ENCODE data around the gene POU2F2.
"Not testable (repeated sequence)": the region's sequence is repeated elsewhere in the genome, so short reads cannot be mapped to it uniquely, and the experiment has no call there.

The POU2F2 gene

GRCh38 chr19:42124386-42124901 lies 7.8 kb downstream of the POU2F2 start:
- no peak for DNase-seq

GRCh38 chr19:42123765-42124164 lies 8.5 kb downstream of the POU2F2 start:
- DNase-seq, result no peak

DNA sequence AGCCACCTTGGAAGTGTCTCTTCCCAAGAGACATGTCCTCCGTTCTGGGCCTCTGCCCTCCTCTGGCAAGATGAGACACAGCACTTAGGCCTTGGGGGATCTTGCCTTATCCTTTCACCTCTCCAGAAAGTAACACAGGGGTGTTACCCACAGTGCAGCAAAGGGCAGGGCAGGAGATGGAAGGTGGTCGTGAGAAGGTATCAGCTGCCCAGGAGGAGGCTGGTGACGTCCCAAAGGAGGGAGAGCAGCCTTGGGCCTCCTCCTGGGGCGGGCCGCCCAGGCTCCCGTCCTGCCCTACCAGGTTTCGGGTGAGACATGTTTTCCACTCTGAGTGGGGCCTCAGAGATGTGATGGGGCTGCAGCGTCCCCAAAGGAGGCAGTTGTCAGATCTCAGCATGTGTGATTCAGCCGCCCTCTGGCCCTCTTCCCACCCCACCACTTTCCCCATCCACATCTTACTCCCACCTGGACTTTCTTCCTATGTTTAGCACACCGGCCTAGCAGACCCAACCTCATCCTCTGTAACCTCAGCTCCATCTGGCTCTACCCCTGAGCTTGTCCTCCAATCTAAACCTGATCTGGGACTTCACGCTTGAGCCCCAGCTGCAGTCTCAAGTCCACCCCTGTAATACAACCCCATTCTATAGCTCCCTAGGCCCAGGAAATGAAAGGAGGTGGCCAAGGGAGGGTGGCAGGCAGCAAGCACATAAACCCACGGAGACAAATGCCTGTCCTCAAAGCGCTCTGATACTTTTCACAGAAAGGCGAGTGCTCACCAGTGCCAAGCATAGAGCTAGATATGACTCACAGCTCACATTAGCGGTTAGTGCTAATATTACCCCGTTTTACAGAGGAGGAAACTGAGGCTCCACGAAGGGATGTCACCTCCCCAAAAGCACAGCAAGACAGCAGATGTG lies 9.3 kb downstream of the POU2F2 start:
- no peak for DNase-seq

- DNase-seq, result peak; percentile 93
These were observed 10.6 kb downstream of the POU2F2 start for GRCh38 chr19:42121656-42122069.

DNA sequence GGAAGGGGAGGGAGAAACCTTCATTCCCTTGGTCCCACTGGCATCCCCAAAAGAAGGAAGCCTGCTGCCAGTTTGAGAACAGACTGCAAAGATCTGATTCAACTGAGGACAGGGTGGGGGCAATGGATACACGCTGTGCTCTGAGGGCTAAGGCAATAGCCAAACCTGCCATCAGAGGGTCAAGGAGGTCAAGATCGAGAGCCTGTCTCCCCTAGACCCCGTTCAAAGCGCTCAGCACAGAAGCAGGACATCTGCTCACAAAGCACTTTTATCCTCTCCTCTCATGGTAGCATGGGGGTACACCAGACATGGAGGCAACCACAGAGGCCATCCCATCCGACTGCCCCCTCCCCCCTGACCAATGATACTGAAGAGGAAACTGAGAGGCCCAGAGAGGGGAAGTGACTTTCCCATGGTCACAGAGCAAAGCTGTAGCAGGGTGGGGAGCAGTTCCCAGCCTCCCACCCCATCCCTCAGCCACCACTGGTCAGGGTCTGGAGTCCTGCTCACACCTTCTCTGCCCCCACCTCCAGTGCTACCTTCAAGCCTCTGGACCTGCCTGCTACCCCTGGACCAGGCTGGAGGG lies 11.1 kb downstream of the POU2F2 start:
- no peak for DNase-seq

GRCh38 chr19:42120276-42120980 lies 11.8 kb downstream of the POU2F2 start:
- no peak for DNase-seq

DNA sequence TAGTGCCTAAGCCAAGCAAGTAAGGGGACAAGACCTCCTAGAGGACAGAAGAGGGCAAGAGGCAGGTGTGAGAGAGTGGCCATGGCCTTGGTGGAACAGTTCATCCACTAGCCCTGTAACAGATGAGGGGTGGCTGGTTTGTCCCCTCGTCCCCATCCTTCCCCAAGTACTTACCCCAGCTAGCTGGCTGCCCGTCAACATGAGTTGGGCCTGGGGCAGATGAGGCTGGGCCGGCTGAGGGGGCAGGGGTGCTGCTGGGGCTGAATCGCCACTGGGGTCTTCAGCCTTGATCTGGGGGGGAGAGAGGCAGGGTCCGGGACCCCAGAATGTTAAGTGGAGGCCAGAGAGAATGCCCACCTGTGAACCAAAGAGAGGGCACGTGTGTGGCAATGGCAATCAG lies 15.2 kb downstream of the POU2F2 start:
- no peak for DNase-seq

DNA sequence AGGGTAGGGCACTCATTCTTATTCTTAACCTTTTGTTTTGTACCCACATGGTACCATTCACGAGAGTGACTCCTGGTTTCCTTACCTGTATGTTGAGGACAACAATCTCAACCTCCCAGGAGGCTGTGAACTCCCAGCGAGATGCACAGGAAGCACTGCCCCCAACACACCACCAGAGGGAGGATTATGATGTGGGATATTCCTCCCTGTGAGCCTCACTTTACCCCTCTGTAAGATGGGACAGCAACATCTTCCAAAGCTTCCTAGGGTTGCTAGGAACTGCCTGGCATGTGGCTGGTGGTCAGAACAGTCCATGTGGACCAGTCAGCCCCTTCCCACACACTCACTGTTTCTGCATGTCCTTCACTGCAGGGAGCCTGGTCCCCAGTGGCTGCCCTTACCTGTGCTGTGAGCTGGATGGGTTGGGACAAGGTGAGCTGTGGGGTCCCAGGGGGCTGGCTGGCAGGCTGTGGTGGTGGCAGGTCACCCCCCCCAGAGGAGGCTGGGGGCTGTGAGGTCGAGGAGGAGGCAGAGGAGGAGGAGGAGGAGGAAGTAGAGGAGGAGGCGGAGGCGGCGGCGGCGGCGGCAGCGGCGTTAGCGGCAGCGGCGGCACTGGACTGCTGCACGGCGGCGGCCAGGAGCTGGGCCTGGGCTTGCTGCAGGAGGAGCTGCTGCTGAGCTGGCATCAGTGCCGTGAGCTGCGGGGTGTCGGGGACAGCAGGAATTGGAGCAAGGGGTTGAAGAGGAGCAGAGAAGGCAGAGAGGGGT lies 15.8 kb downstream of the POU2F2 start:
- no peak for DNase-seq

- DNase-seq, result no peak
These were observed 16.5 kb downstream of the POU2F2 start for GRCh38 chr19:42115705-42116104.

DNA sequence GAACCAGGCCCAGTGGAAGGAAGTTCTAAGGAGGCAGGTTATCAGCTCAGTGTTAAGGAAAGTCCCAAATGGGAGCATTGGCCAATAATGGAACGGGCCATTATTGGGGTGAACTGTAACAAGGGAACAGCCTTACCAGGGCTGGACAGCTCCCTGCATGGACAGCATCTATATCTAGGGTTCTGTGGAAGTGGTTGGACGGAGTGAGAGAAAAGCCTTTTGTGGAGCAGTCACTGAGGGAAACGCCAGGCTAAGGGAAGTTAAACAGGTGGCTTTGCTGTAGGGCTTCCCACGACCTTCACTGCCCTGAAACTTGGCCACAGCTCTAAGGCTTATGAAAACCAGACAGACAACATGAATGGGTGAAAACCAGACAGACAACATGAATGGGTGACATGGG lies 17.0 kb downstream of the POU2F2 start:
- peak; percentile 27 for DNase-seq

- no peak for DNase-seq
These were observed 17.8 kb downstream of the POU2F2 start for GRCh38 chr19:42114412-42114811.

GRCh38 chr19:42113641-42114348 lies 18.5 kb downstream of the POU2F2 start:
- peak; percentile 97 for DNase-seq

DNA sequence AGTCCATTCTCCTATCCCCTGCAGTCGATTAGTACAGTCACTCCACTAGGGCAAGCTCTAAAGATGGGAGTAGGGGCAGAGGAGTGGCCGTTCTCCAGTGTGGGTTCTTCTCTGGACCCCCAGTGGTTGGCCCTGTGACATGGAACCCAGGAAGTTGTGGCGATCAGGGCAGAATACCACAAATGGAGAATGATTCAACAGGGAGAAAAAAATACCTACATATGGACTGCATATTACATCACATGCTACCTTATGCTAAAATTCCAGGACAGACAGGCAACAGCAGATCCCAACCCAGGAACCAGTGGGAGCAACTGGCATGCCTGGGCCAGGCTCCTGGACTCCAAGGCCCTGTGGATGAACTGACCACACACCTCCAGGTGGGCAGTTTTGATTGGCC lies 20.4 kb downstream of the POU2F2 start:
- DNase-seq, result peak; percentile 83

GRCh38 chr19:42111384-42111783 lies 20.9 kb downstream of the POU2F2 start:
- peak; percentile 93 for DNase-seq

DNA sequence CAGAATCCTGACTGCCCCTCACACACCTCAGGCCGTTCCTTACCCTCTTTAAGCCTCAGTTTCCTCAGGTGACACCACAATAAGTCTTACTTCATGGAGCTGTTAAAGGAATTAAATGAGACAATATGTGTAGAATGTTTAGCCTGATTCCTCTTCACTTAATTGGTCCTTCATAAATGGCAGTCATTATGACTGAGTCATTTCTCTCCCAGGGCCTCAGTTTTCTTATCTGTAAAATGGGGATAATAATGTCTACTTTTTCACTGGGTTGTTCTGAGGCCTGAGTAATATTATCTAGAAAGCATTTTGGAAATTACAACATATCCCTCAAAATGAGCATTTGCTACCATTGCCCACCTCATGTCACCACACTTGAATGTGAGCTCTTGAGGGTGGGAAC lies 21.6 kb downstream of the POU2F2 start:
- DNase-seq, result no peak

DNA sequence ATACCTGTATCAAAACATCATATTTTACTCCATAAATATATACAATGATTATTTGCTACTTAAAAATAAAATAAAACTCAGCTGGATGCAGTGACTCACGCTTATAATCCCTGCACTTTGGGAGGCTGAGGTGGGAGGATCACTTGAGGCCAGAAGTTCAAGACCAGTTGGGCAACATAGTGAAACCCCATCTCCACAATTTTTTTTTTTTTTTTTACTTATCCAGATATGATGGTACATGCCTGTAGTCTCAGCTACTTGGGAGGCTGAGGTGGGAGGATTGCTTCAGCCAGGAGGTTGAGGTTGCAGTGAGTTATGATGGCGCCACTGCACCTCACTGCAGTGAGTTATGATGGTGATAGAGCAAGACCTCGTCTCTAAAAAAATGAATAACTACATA lies 22.4 kb downstream of the POU2F2 start:
- no peak for DNase-seq

DNA sequence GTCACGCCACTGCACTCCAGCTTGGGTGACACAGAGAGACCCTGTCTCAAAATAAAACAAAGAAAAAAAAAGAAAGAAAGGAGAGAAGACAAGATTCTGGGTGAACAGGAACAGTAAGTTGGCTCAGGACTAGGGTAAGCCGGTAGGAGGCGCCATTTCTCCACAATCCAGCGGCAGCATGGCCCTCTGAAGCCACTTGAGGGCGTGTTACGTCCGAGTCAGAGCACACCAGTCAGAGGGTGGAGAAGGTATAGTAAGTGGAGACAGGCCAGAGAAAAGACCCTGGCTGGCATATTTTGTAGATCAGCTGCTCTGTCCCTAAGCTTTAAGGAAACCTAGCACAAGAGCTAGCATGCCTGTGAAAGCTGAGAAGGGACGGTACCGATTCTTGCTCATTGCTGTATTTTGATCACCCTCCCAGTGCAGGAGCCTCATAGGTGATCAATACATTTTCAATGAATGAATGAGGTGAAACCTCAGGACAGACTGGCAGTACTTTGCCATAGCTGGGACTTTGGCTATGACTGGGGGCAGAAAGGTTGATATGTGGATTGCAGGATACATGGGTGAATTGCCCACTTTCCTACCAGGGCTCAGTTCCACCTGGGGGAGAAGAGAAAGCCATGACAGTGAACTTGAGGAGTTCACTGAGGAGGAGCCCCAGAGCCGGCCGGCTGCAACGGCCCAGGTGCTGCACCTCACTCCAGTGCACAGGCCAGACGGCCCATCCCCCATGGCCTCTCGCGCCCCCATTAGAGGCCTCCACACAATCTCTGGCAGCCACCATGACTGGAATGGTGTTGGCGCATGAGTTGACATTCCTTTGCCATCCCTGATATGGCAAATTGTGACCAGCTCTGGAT lies 23.5 kb downstream of the POU2F2 start:
- DNase-seq, result peak; percentile 89

GRCh38 chr19:42105368-42105767 lies 26.9 kb downstream of the POU2F2 start:
- DNase-seq, result no peak

DNA sequence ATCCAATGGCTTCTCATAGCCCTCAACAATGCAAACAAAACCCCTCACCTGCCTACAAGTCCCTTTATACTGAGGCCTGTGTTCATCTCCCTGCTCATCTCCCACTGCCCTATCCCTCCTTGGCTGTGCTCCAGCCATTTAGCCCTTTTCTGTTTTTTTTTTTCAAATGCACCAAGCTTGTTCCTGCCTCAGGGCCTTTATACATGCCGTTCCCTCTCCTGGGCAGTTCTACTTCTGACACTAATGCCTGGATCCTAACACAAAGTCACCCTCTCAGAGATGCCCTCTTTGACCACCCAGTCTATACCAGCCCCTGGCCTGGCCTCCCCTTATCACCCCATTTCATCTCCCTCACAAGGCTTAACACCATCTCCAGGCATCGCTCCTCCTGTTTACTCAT lies 29.4 kb downstream of the POU2F2 start:
- DNase-seq, result no peak

DNA sequence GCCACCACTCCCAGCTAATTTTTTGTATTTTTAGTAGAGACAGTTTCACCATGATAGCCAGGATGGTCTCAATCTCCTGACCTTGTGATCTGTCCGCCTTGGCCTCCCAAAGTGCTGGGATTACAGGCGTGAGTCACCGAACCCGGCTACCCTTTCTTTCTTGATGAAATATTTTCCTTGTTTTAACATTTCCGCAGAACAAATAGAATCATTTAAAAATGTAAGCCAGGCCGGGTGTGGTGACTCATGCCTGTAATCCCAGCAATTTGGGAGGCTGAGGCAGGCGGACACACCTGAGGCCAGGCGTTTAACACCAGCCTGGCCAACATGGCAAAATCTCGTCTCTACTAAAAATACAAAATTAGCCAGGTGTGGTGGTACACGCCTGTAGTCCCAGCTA lies 32.0 kb downstream of the POU2F2 start:
- not testable (repeated sequence) for DNase-seq

All from fibroblast of skin of scalp (primary cell).